Motor neuron (in vitro differentiated cells): ENCODE results near the gene CHRDL1. TPM values are rescaled to one million over a fixed set of nuclear protein-coding genes. Genes with fewer than 3 reads are reported as not detected.

Experiments
- ATAC-seq, 8 experiments: fragments of 200-7000 bp; cut with Tn5 transposase; replicated peaks in 6 of 8; 2 replicates each; pipeline ENCODE4 v1.8.0; 2021; ENCODE audit warnings: mild to moderate bottlenecking in 8 of 8, moderate library complexity in 8 of 8
- H3K27ac ChIP-seq, 2 donors: fragments of 250-450 bp; sonication (Bioruptor Pico); 2 replicates each; pipeline ENCODE4 v1.9.0; 2021; ENCODE audit warnings: antibody characterized with exemption in 2 of 2, mild to moderate bottlenecking in 2 of 2, moderate library complexity in 1 of 2
- H3K4me1 ChIP-seq, 2 donors: fragments of 250-450 bp; sonication (Bioruptor Pico); replicated peaks in 1 of 2; 2 replicates each; pipeline ENCODE4 v1.6.1; 2021; ENCODE audit warnings: antibody characterized with exemption in 2 of 2, mild to moderate bottlenecking in 2 of 2, moderate library complexity in 1 of 2
- H3K4me3 ChIP-seq, 5 donors: fragments of 250-450 bp; sonication (Bioruptor Pico); 2 replicates each; pipeline ENCODE4 v1.9.0; 2021; ENCODE audit warnings: antibody characterized with exemption in 5 of 5, mild to moderate bottlenecking in 5 of 5, moderate library complexity in 4 of 5
- WGBS, 10 experiments: fragments of 450-650 bp; shearing (Covaris generic); methylation state at CpG; one replicate each; pipeline ENCODE4 v1.0.0; 2022; 5-methylcytosine and 5-hydroxymethylcytosine counted together
- in situ Hi-C, 9 experiments: fragments of 400-800 bp; cut with MboI; loops; one replicate each; pipeline ENCODE4 v1.15.0; 2021; ENCODE audit warnings: low sequenced_read_pairs in 9 of 9, low pct_unique_long_range_greater_than_20kb in 2 of 9; ENCODE audit not compliant: unreplicated experiment in 9 of 9
- total RNA-seq, 8 experiments: library from RNA; unstranded; fragments of 300-600 nt; gene quantifications; 2 replicates each; pipeline versions ENCODE4 v1.2.3 to v1.2.4, GENCODE V29; 2022

Gene CHRDL1
- total RNA-seq, 8 experiments from 2014 or later = 0.25 to 42.6 (median 5.5) TPM; not detected in 2

DNA sequence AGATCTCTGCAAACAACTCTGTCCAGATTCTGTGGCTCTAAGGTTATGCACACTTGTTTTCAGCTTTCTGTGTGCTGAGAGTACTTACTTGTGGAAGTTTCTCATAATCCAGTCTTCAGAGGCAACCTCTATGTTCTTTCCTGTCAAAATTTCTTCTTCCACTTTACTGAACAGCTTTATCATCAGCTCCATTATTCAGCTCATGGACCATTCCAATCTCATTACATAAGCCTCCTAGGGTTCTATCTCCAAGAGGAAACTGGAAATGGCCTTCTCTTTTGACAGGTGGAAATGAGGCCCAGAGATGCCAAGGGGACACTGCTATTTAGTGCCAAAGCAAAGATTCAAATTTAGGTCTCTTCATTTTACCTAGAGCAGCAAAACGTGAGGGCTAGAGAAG is 61.3 kb downstream of the CHRDL1 start:
- Histone ChIP-seq H3K4me1 (no peaks in the 10 kb centered on the region), H3K27ac (no peak overlapping the region), H3K4me3 (no peak overlapping the region)
- WGBS, 10 experiments = 0 to 46% (median 0%) methylated on average over 1 of the region's 1 CpG; no CpG with 5 or more reads in 7 of the 10 experiments
- in situ Hi-C loops = no loop called here
- no peak for ATAC-seq

- no peak overlapping the region for H3K4me3 ChIP-seq
- ATAC-seq = no peak
- in situ Hi-C loops = no loop called here
- WGBS, 10 experiments = 0 to 63% methylated on average over 1 of the region's 2 CpGs; no CpG with 5 or more reads in 8 of the 10 experiments
- no peaks in the 10 kb centered on the region for H3K4me1 ChIP-seq
- H3K27ac ChIP-seq = no peak overlapping the region
Measured at GRCh38 chrX:110733166-110733565, 62.5 kb downstream of the CHRDL1 start.

DNA sequence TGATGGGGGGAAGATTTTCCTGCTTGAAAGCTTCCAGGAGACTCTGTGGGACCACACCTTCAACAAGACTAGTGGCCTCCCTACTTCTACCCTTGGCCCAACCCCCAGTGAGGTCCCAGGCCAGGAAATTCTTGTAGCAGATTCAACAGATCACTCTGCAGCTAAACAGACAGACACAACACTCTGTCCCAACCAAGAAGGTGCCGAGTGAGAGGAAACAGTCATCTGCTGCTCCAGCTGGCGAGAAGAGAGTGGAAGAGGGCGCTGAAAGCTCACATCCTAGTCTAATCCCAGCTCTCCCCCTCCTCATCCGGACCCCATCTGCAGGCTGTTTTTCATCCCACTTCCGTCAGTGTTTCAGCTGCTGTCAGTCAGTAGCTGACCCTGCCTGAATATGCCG is 63.4 kb downstream of the CHRDL1 start:
- Histone ChIP-seq H3K4me3 (no peak overlapping the region), H3K4me1 (no peaks in the 10 kb centered on the region), H3K27ac (no peak overlapping the region)
- in situ Hi-C loops = no loop called here
- 44 to 70% methylated on average over 2 to 4 of the region's 6 CpGs; no CpG with 5 or more reads in 8 of the 10 experiments for WGBS, 10 experiments
- ATAC-seq = no peak

DNA sequence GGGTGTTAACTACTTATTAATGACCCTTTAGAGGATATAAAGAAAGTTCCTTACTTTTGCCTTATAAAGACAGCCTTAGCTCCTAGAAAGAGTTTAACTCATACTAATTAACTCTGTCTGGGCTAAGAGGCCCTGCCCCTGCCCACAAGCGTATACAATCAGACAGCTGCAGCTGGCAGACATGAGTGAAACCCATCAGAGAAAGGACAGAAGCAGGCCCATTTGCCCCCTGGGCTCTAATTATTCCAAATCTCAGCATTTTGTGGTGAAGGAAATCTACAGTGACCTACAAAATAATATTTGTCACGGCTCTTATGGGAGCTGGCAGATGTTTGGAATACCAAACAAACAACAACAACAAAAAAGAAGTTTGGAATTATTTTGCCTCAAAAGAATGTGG is 71.8 kb downstream of the CHRDL1 start:
- no peak overlapping the region for H3K4me3 ChIP-seq
- WGBS, 10 experiments = 10 to 100% (median 73%) methylated on average over 1 to 2 of the region's 2 CpGs; no CpG with 5 or more reads in 6 of the 10 experiments
- in situ Hi-C loops = no loop called here
- H3K4me1 ChIP-seq = no peaks in the 10 kb centered on the region
- H3K27ac ChIP-seq = no peak overlapping the region
- no peak for ATAC-seq

- no peak for ATAC-seq
- Histone ChIP-seq H3K4me1 (no peaks in the 10 kb centered on the region), H3K27ac (no peak overlapping the region), H3K4me3 (no peak overlapping the region)
- in situ Hi-C loops = no loop called here
- WGBS, 10 experiments = 0 to 100% (median 80%) methylated on average over 1 to 7 of the region's 10 CpGs; no CpG with 5 or more reads in 3 of the 10 experiments
Measured at GRCh38 chrX:110722135-110722534, 73.5 kb downstream of the CHRDL1 start.

- no peak overlapping the region for H3K27ac ChIP-seq
- no peak for ATAC-seq
- no peak overlapping the region for H3K4me3 ChIP-seq
- in situ Hi-C loops = no loop called here
- no peaks in the 10 kb centered on the region for H3K4me1 ChIP-seq
- WGBS, 10 experiments = 0 to 100% (median 53%) methylated on average over 1 to 2 of the region's 2 CpGs; no CpG with 5 or more reads in 7 of the 10 experiments
Measured at GRCh38 chrX:110713666-110714065, 82.0 kb downstream of the CHRDL1 start.

GRCh38 chrX:110706446-110706845 is 89.2 kb downstream of the CHRDL1 start:
- WGBS, 10 experiments = 0 to 35% (median 7%) methylated on average over 1 to 2 of the region's 2 CpGs; no CpG with 5 or more reads in 7 of the 10 experiments
- no peak for ATAC-seq
- Histone ChIP-seq H3K4me1 (no peaks in the 10 kb centered on the region), H3K4me3 (no peak overlapping the region), H3K27ac (no peak overlapping the region)
- in situ Hi-C loops = no loop called here

DNA sequence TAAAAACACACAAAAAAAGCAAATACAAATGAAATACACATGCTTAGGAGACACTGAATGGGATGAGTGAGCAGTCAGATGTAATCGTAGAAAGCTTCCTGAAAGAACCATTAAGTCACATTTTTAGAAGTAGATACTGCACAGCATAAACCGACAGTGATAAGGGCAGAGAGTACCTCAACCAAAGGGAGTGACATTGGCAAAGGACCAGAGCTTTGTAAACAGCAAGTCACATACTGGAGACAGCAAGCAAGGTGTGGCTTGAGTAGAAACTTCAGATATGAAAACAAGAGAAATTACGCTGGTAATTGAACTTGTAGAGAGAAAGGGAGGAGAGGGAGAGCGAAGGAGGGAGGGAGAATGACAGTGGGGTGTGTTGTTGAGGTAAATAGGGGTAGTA is 92.0 kb downstream of the CHRDL1 start:
- WGBS, 10 experiments = 8 to 100% (median 32%) methylated on average over 1 to 4 of the region's 4 CpGs; no CpG with 5 or more reads in 4 of the 10 experiments
- Histone ChIP-seq H3K27ac (no peak overlapping the region), H3K4me1 (no peaks in the 10 kb centered on the region), H3K4me3 (no peak overlapping the region)
- in situ Hi-C loops = no loop called here
- ATAC-seq = no peak

- in situ Hi-C loops = no loop called here
- Histone ChIP-seq H3K4me1 (no peaks in the 10 kb centered on the region), H3K4me3 (no peak overlapping the region), H3K27ac (no peak overlapping the region)
- peak in 6 of 8 experiments; percentile 29 to 99 (median 44) for ATAC-seq
Measured at GRCh38 chrX:110699109-110699508, 96.5 kb downstream of the CHRDL1 start.

DNA sequence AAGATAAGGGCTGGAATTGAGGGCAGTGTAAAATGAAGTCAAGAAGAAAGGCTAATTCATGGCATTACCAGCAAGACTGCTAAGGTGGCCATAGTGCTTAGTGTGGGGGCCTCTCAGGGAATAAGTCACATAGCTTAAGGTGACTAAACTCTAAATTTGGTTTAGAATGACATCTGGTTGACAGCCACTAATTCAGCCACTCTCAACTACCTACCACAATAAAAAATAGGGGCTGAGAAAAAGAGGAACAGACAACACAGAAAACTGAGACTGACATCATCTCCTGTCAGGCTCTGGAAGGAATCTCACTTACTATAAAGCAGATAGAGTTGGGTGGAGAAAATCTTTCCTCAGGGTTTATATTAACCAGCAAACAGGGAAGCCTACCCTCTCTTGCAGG is 96.9 kb downstream of the CHRDL1 start:
- Histone ChIP-seq H3K4me3 (no peak overlapping the region), H3K4me1 (no peaks in the 10 kb centered on the region), H3K27ac (no peak overlapping the region)
- in situ Hi-C loops = no loop called here
- peak in 2 of 8 experiments; percentile 23 to 44 for ATAC-seq

- ATAC-seq = no peak
- Histone ChIP-seq H3K4me3 (no peak overlapping the region), H3K4me1 (no peaks in the 10 kb centered on the region), H3K27ac (no peak overlapping the region)
- in situ Hi-C loops = no loop called here
- 0 to 37% (median 10%) methylated on average over 1 to 4 of the region's 4 CpGs; no CpG with 5 or more reads in 4 of the 10 experiments for WGBS, 10 experiments
Measured at GRCh38 chrX:110692866-110693265, 102.8 kb downstream of the CHRDL1 start.

GRCh38 chrX:110691446-110691845 is 104.2 kb downstream of the CHRDL1 start:
- H3K4me1 ChIP-seq = no peaks in the 10 kb centered on the region
- ATAC-seq = no peak
- in situ Hi-C loops = no loop called here
- 0 to 75% (median 21%) methylated on average over 1 of the region's 1 CpG; no CpG with 5 or more reads in 6 of the 10 experiments for WGBS, 10 experiments
- H3K4me3 ChIP-seq = no peak overlapping the region
- no peak overlapping the region for H3K27ac ChIP-seq

GRCh38 chrX:110684653-110685052 is 111.0 kb downstream of the CHRDL1 start:
- ATAC-seq = no peak
- 50 to 100% (median 57%) methylated on average over 1 to 3 of the region's 3 CpGs; no CpG with 5 or more reads in 5 of the 10 experiments for WGBS, 10 experiments

DNA sequence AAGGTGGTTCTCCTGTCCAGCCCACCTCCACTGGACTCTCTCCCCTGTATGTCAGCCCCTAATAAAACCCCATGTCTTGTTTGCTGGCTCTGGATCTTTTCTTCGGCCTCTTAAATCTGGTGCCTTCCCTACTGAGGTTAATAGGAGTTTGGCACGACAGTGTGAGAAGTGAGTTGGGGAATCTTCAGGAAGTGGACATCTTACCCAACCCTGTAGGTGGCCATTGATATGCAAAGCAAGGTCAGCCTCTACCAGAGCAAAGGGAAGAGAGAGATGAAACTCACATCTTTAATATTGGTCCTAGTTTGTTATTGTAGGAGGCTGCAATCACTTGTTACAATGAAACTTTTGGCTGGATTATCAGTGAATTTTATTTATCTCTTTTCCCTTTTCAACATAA is 111.7 kb downstream of the CHRDL1 start:
- Histone ChIP-seq H3K27ac (no peak overlapping the region), H3K4me3 (no peak overlapping the region), H3K4me1 (no peaks in the 10 kb centered on the region)
- no peak for ATAC-seq
- 20 to 80% methylated on average over 1 of the region's 2 CpGs; no CpG with 5 or more reads in 8 of the 10 experiments for WGBS, 10 experiments
- in situ Hi-C loops = no loop called here

More at GRCh38 chrX:110684653-110685052, 111.0 kb downstream of the CHRDL1 start:
- Histone ChIP-seq H3K27ac (no peak overlapping the region), H3K4me1 (no peaks in the 10 kb centered on the region), H3K4me3 (no peak overlapping the region)
- in situ Hi-C loops = no loop called here
